ENCODE measurements around the gene C11orf42. TPM values are rescaled to one million over a fixed set of nuclear protein-coding genes. Genes with fewer than 3 reads are reported as not detected.
"Not testable (repeated sequence)": the region's sequence is repeated elsewhere in the genome, so short reads cannot be mapped to it uniquely, and the experiment has no call there.

Gene C11orf42
- total RNA-seq, 1 experiment from 2014 or later, result not detected

- peak; percentile 46 for DNase-seq (ENCODE audit: low spot score)
Observed at GRCh38 chr11:6219359-6219758, 14.0 kb downstream of the C11orf42 start.

GRCh38 chr11:6223854-6224253 lies 18.5 kb downstream of the C11orf42 start:
- no peak for DNase-seq (ENCODE audit: low spot score)

- DNase-seq (ENCODE audit: low spot score), result no peak
Observed at GRCh38 chr11:6224421-6224820, 19.1 kb downstream of the C11orf42 start.

- no peak for DNase-seq (ENCODE audit: low spot score)
Observed at GRCh38 chr11:6225024-6225423, 19.7 kb downstream of the C11orf42 start.

- no peak for DNase-seq (ENCODE audit: low spot score)
Observed at GRCh38 chr11:6225896-6226295, 20.5 kb downstream of the C11orf42 start.

- no peak for DNase-seq (ENCODE audit: low spot score)
Observed at GRCh38 chr11:6228520-6228919, 23.2 kb downstream of the C11orf42 start.

GRCh38 chr11:6229911-6230310 lies 24.6 kb downstream of the C11orf42 start:
- no peak for DNase-seq (ENCODE audit: low spot score)

GRCh38 chr11:6232899-6233298 lies 27.5 kb downstream of the C11orf42 start:
- no peak for DNase-seq (ENCODE audit: low spot score)

- DNase-seq (ENCODE audit: low spot score), result no peak
Observed at GRCh38 chr11:6233984-6234386, 28.6 kb downstream of the C11orf42 start.

GRCh38 chr11:6234387-6235107 lies 29.2 kb downstream of the C11orf42 start, which contains the start of gene FHIP1B:
TSS of gene FHIP1B (minus strand) at chr11:6234636. CDS start at chr11:6224516, 10,120 bp downstream.
- DNase-seq (ENCODE audit: low spot score), result peak; percentile 100

- no peak for DNase-seq (ENCODE audit: low spot score)
Observed at GRCh38 chr11:6237266-6237665, 31.9 kb downstream of the C11orf42 start.

- no peak for DNase-seq (ENCODE audit: low spot score)
Observed at GRCh38 chr11:6237761-6238302, 32.5 kb downstream of the C11orf42 start.

GRCh38 chr11:6238902-6239301 lies 33.5 kb downstream of the C11orf42 start, which contains the start of gene CNGA4:
TSS of gene CNGA4 (plus strand) at chr11:6239089. CDS start at chr11:6239207, 118 bp downstream.
- no peak for DNase-seq (ENCODE audit: low spot score)

- no peak for DNase-seq (ENCODE audit: low spot score)
Observed at GRCh38 chr11:6240139-6240538, 34.8 kb downstream of the C11orf42 start.

- DNase-seq (ENCODE audit: low spot score), result no peak
Observed at GRCh38 chr11:6240781-6241180, 35.4 kb downstream of the C11orf42 start.

- no peak for DNase-seq (ENCODE audit: low spot score)
Observed at GRCh38 chr11:6241316-6241715, 36.0 kb downstream of the C11orf42 start.

- no peak for DNase-seq (ENCODE audit: low spot score)
Observed at GRCh38 chr11:6245536-6245935, 40.2 kb downstream of the C11orf42 start.

- DNase-seq (ENCODE audit: low spot score), result no peak
Observed at GRCh38 chr11:6248248-6248647, 42.9 kb downstream of the C11orf42 start.

GRCh38 chr11:6248897-6249296 lies 43.5 kb downstream of the C11orf42 start:
- DNase-seq (ENCODE audit: low spot score), result not testable (repeated sequence)

GRCh38 chr11:6249770-6250555 lies 44.6 kb downstream of the C11orf42 start:
- DNase-seq (ENCODE audit: low spot score), result peak; percentile 89

GRCh38 chr11:6251120-6251733 lies 45.9 kb downstream of the C11orf42 start:
- DNase-seq (ENCODE audit: low spot score), result peak; percentile 73

- peak; percentile 93 for DNase-seq (ENCODE audit: low spot score)
Observed at GRCh38 chr11:6251990-6252473, 46.7 kb downstream of the C11orf42 start.
